Ishikawa (cell line): Measurements from ENCODE around the gene AEBP1.

ENCODE experiments used
- CEBPB ChIP-seq: IDR thresholded peaks from 2 replicates; pipeline ENCODE4 v1.6.1; 2012
- CREB1 ChIP-seq: IDR thresholded peaks from 2 replicates; pipeline ENCODE4 v1.6.1; 2012; ENCODE audit warnings: low read depth
- EGR1 ChIP-seq: IDR thresholded peaks from 2 replicates; pipeline ENCODE4 v1.6.1; 2012
- EP300 ChIP-seq: IDR thresholded peaks from 2 replicates; pipeline ENCODE4 v1.6.1; 2012; ENCODE audit warnings: borderline replicate concordance
- FOXM1 ChIP-seq: IDR thresholded peaks from 2 replicates; pipeline ENCODE4 v1.6.1; 2012; ENCODE audit warnings: low read depth, borderline replicate concordance
- MAX ChIP-seq: IDR thresholded peaks from 2 replicates; pipeline ENCODE4 v1.6.1; 2012
- NFIC ChIP-seq: IDR thresholded peaks from 2 replicates; pipeline ENCODE4 v1.6.1; 2012
- RAD21 ChIP-seq: IDR thresholded peaks from 2 replicates; pipeline ENCODE4 v1.6.1; 2012; ENCODE audit warnings: low read depth
- TAF1 ChIP-seq: IDR thresholded peaks from 2 replicates; pipeline ENCODE4 v1.6.1; 2012; ENCODE audit warnings: low read depth, mild to moderate bottlenecking
- TCF12 ChIP-seq: IDR thresholded peaks from 2 replicates; pipeline ENCODE4 v1.6.1; 2012; ENCODE audit warnings: low read depth
- TEAD4 ChIP-seq: IDR thresholded peaks from 2 replicates; pipeline ENCODE4 v1.6.1; 2012
- USF1 ChIP-seq: IDR thresholded peaks from 2 replicates; pipeline ENCODE4 v1.6.1; 2012
- YY1 ChIP-seq: IDR thresholded peaks from 2 replicates; pipeline ENCODE4 v1.6.1; 2012; ENCODE audit warnings: low read depth
- ZBTB7A ChIP-seq: IDR thresholded peaks from 2 replicates; pipeline ENCODE4 v1.6.1; 2012; ENCODE audit warnings: low read depth
- TF ChIP-seq, protein P1 (sequence below): IDR thresholded peaks from 2 replicates; pipeline ENCODE4 v1.6.1; 2012; ENCODE audit warnings: low read depth, mild to moderate bottlenecking

AEBP1 gene

GRCh38 chr7:44156453-44157010, 52.4 kb downstream of the AEBP1 start:
- TF ChIP-seq CREB1: no peak
- no peak for TF ChIP-seq EP300
- no peak for TF ChIP-seq EGR1
- TF ChIP-seq, protein P1, sequence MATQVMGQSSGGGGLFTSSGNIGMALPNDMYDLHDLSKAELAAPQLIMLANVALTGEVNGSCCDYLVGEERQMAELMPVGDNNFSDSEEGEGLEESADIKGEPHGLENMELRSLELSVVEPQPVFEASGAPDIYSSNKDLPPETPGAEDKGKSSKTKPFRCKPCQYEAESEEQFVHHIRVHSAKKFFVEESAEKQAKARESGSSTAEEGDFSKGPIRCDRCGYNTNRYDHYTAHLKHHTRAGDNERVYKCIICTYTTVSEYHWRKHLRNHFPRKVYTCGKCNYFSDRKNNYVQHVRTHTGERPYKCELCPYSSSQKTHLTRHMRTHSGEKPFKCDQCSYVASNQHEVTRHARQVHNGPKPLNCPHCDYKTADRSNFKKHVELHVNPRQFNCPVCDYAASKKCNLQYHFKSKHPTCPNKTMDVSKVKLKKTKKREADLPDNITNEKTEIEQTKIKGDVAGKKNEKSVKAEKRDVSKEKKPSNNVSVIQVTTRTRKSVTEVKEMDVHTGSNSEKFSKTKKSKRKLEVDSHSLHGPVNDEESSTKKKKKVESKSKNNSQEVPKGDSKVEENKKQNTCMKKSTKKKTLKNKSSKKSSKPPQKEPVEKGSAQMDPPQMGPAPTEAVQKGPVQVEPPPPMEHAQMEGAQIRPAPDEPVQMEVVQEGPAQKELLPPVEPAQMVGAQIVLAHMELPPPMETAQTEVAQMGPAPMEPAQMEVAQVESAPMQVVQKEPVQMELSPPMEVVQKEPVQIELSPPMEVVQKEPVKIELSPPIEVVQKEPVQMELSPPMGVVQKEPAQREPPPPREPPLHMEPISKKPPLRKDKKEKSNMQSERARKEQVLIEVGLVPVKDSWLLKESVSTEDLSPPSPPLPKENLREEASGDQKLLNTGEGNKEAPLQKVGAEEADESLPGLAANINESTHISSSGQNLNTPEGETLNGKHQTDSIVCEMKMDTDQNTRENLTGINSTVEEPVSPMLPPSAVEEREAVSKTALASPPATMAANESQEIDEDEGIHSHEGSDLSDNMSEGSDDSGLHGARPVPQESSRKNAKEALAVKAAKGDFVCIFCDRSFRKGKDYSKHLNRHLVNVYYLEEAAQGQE: no peak
- TF ChIP-seq MAX: no peak
- no peak for TF ChIP-seq TAF1
- no peak for TF ChIP-seq USF1
- TF ChIP-seq YY1: no peak
- TF ChIP-seq FOXM1: no peak
- no peak for TF ChIP-seq NFIC

DNA sequence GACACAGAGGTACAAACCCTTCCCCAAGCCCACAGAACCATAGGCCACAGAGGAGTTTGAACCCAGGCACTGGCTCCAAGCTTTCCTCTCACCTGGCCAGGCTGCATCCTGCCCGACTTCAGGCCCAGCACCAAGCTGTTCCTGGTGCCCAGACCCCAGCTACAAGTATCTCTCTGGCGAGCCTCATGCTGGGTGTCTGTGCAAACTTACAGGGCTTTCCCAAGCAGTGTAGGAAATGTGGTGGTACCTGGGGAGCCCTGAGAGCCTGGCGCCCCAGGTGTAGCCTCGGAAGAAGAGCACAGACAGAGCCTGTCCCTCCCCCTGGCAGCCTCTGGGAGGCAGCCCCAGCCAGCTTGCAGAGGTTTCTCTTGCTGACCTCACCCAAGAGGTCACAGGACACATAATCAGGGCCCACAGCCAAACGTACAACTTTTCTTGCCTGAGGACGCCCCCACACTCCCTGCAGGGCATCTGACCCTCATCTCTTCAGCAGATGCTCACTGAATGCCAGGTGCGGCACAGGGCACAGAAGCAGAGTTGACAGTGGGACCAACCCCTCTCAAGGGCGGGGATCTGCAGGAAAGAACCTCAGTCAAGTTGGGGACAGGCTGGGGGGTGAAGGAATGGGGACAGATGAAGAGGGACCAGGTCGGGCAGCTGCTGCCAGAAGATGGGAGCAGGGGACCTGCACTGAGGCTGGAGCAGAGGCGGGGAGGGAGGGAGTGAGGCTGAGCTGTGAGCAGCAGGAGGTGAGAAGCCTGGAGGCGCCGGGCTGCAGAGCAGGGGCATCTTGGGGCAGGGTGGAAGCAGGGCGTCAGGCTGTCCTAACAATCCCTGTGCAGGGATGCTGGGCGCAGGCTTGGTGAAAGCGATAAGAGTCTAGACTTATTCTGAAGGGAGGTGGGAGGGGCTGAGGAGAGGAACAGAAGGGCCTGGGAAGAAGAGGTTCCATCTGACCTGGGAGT, 53.3 kb downstream of the AEBP1 start:
- TF ChIP-seq TAF1 (no peak), TCF12 (no peak), CREB1 (no peak), USF1 (no peak), RAD21 (peak; percentile 32), NFIC (no peak), TEAD4 (no peak), CEBPB (no peak), ZBTB7A (no peak)

- TF ChIP-seq TEAD4: no peak
- no peak for TF ChIP-seq YY1
- TF ChIP-seq FOXM1: no peak
- no peak for TF ChIP-seq CREB1
- no peak for TF ChIP-seq ZBTB7A
- no peak for TF ChIP-seq EP300
- no peak for TF ChIP-seq MAX
- no peak for TF ChIP-seq NFIC
- TF ChIP-seq EGR1: no peak
Measured at GRCh38 chr7:44158096-44158872, 54.1 kb downstream of the AEBP1 start.

- TF ChIP-seq TCF12 (no peak), CEBPB (no peak), USF1 (no peak), MAX (no peak), YY1 (no peak), RAD21 (no peak), EP300 (no peak), CREB1 (no peak), EGR1 (no peak), TAF1 (no peak), FOXM1 (no peak), ZBTB7A (no peak), TEAD4 (no peak), NFIC (no peak)
- TF ChIP-seq, protein P1: no peak
Measured at GRCh38 chr7:44158873-44159631, 54.9 kb downstream of the AEBP1 start.
